GM12878 (cell line): ENCODE results near the gene ARHGEF33. TPM values are rescaled to one million over a fixed set of nuclear protein-coding genes. Genes with fewer than 3 reads are reported as not detected.

Source experiments
- ATAC-seq: fragments of 200-7000 bp; cut with Tn5 transposase; 3 replicates; pipeline ENCODE4 v1.9.1; 2020; ENCODE audit warnings: mild to moderate bottlenecking, moderate library complexity
- BruUV-seq: library from RNA; stranded (reverse); fragments of 400-500 nt; replicated peaks from 2 replicates; lab custom pipeline; 2021; lab: Mats Ljungman, UMichigan
- CTCF ChIA-PET: fragments of 300-600 bp; sonication (Branson Sonifier 250); formaldehyde crosslinking; extraction: SDS; loops from one replicate; lab custom pipeline; 2021; ENCODE audit warnings: inconsistent platforms; lab: Yijun Ruan, JAX
- POLR2A ChIA-PET: fragments of 350-600 bp; formaldehyde crosslinking; extraction: SDS; loops from one replicate; lab custom pipeline; 2021; ENCODE audit warnings: inconsistent platforms; lab: Charles Lee
- RAD21 ChIA-PET: fragments of 300-600 bp; sonication (Branson Sonifier 250); formaldehyde crosslinking; loops from one replicate; lab custom pipeline; 2023; ENCODE audit warnings: antibody characterized with exemption; ENCODE audit not compliant: unreplicated experiment; lab: Charles Lee
- SMC1A ChIA-PET: fragments of 300-600 bp; sonication (Branson Sonifier 250); formaldehyde crosslinking; loops from one replicate; lab custom pipeline; 2023; ENCODE audit not compliant: unreplicated experiment, uncharacterized antibody; lab: Charles Lee
- DNase-seq: peaks from one replicate; pipeline ENCODE4 v3.0.0-alpha.2; 2011; ENCODE audit warnings: low read depth, low spot score
- FAIRE-seq: peaks from 3 replicates; lab custom pipeline; 2011; peaks lifted over from hg19 to GRCh38; lab: Jason Lieb, UNC
- H2AFZ ChIP-seq: 2 replicates; pipeline ENCODE4 v1.6.0; 2011; ENCODE audit warnings: low read depth, low read length, control low read depth; ENCODE audit not compliant: control insufficient read depth
- H3K27ac ChIP-seq: 2 replicates; pipeline ENCODE4 v1.5.1; 2011; ENCODE audit warnings: control low read depth; ENCODE audit not compliant: control insufficient read depth, insufficient read depth
- H3K27me3 ChIP-seq, 2 experiments: replicated peaks in 1 of 2; 2 replicates each; pipeline versions ENCODE4 v1.6.0 to v1.6.1; 2011; ENCODE audit warnings: low read length in 1 of 2; ENCODE audit not compliant: control insufficient read depth in 2 of 2, insufficient read depth in 2 of 2
- H3K36me3 ChIP-seq, 2 experiments: 2 replicates each; pipeline ENCODE4 v1.5.1; 2011; ENCODE audit warnings: low read length in 1 of 2; ENCODE audit not compliant: control insufficient read depth in 2 of 2, insufficient read depth in 2 of 2
- H3K4me1 ChIP-seq: 2 replicates; pipeline ENCODE4 v1.6.1; 2011; ENCODE audit warnings: mild to moderate bottlenecking, low read length, moderate library complexity, mixed read lengths; ENCODE audit not compliant: control insufficient read depth, insufficient read depth
- H3K4me2 ChIP-seq: 2 replicates; pipeline ENCODE4 v1.6.0; 2011; ENCODE audit warnings: control low read depth; ENCODE audit not compliant: control insufficient read depth, insufficient read depth
- H3K4me3 ChIP-seq: fragments of 200-600 bp; sonication (generic); 2 replicates; pipeline ENCODE4 v1.5.1; 2016
- H3K79me2 ChIP-seq: 2 replicates; pipeline ENCODE4 v1.6.0; 2011; ENCODE audit warnings: low read length; ENCODE audit not compliant: control insufficient read depth, insufficient read depth
- H3K9ac ChIP-seq: 2 replicates; pipeline ENCODE4 v1.8.0; 2011; ENCODE audit warnings: low read length, control low read depth, mixed read lengths; ENCODE audit not compliant: control insufficient read depth, insufficient read depth
- H3K9me3 ChIP-seq: replicated peaks from 3 replicates; pipeline ENCODE4 v1.5.1; 2011; ENCODE audit warnings: mild to moderate bottlenecking, low read length; ENCODE audit not compliant: control insufficient read depth, insufficient read depth
- H4K20me1 ChIP-seq: 2 replicates; pipeline ENCODE4 v1.6.0; 2011; ENCODE audit not compliant: control insufficient read depth, insufficient read depth
- ATF3 ChIP-seq: IDR thresholded peaks from 2 replicates; pipeline ENCODE4 v1.6.1; 2011; ENCODE audit warnings: low read depth, mild to moderate bottlenecking, low read length, moderate library complexity, borderline replicate concordance; ENCODE audit errors: extremely low read depth
- CBX3 ChIP-seq: fragments of 200-600 bp; sonication (generic); IDR thresholded peaks from 2 replicates; pipeline ENCODE4 v1.6.1; 2016; ENCODE audit warnings: low read depth, borderline replicate concordance
- CREM ChIP-seq: IDR thresholded peaks from 2 replicates; pipeline ENCODE4 v1.6.1; 2014; ENCODE audit warnings: antibody characterized with exemption, low read depth
- GATAD2B ChIP-seq: fragments of 450-650 bp; conservative IDR thresholded peaks from 2 replicates; pipeline ENCODE4 v1.6.1; 2017; ENCODE audit warnings: low read depth, mild to moderate bottlenecking, moderate library complexity
- HDAC2 ChIP-seq: fragments of 200-600 bp; sonication (generic); IDR thresholded peaks from 2 replicates; pipeline ENCODE4 v1.6.1; 2017
- HDAC6 ChIP-seq: fragments of 200-600 bp; sonication (generic); IDR thresholded peaks from one replicate; pipeline ENCODE4 v1.8.0; 2017; ENCODE audit warnings: antibody characterized with exemption; ENCODE audit not compliant: unreplicated experiment
- HDGF ChIP-seq: fragments of 450-650 bp; IDR thresholded peaks from 2 replicates; pipeline ENCODE4 v1.6.1; 2016; ENCODE audit warnings: antibody characterized with exemption
- IRF4 ChIP-seq: IDR thresholded peaks from 2 replicates; pipeline ENCODE4 v1.6.1; 2011; ENCODE audit warnings: low read depth, low read length
- IRF5 ChIP-seq: fragments of 450-650 bp; IDR thresholded peaks from 2 replicates; pipeline ENCODE4 v1.6.1; 2017; ENCODE audit warnings: borderline replicate concordance
- MEF2B ChIP-seq: fragments of 450-650 bp; IDR thresholded peaks from 2 replicates; pipeline ENCODE4 v1.6.1; 2018; ENCODE audit warnings: mild to moderate bottlenecking, moderate library complexity; ENCODE audit not compliant: partially characterized antibody, poor library complexity, severe bottlenecking
- NFIC ChIP-seq: IDR thresholded peaks from 2 replicates; pipeline ENCODE4 v1.6.1; 2012; ENCODE audit warnings: low read depth, mild to moderate bottlenecking, inconsistent platforms, low read length, moderate library complexity
- NFYA ChIP-seq: IDR thresholded peaks from 2 replicates; pipeline ENCODE4 v1.6.1; 2011; ENCODE audit warnings: low read depth, mild to moderate bottlenecking, low read length, improper control_type of control experiment, borderline replicate concordance
- POLR2AphosphoS2 ChIP-seq: IDR thresholded peaks from 2 replicates; pipeline ENCODE4 v1.6.1; 2011; ENCODE audit warnings: low read depth, mild to moderate bottlenecking, low read length, improper control_type of control experiment, moderate library complexity
- POLR2AphosphoS5 ChIP-seq: IDR thresholded peaks from 2 replicates; pipeline ENCODE4 v1.6.1; 2011; ENCODE audit warnings: mild to moderate bottlenecking, low read length, inconsistent platforms
- RAD21 ChIP-seq: IDR thresholded peaks from 2 replicates; pipeline ENCODE4 v1.6.1; 2011; ENCODE audit warnings: mild to moderate bottlenecking, low read depth, low read length, moderate library complexity; ENCODE audit not compliant: insufficient read depth
- YBX1 ChIP-seq: fragments of 450-650 bp; IDR thresholded peaks from 2 replicates; pipeline ENCODE4 v1.6.1; 2016; ENCODE audit warnings: antibody characterized with exemption
- in situ Hi-C: fragments of 300-500 bp; cut with MboI; formaldehyde crosslinking; loops from 9 replicates; pipeline ENCODE4 v1.14.3; 2018; ENCODE audit warnings: mixed read lengths
- intact Hi-C: fragments of 100-400 bp; cut with micrococcal nuclease; formaldehyde crosslinking; loops from one replicate; pipeline ENCODE4 v1.14.2; 2022; ENCODE audit not compliant: unreplicated experiment
- polyA plus RNA-seq, 11 experiments: library from polyadenylated mRNA; depleted of rRNA in 4 of 11; unstranded in 6 of 11; stranded (reverse) in 5 of 11; fragments of >200 nt; fragmentation: Nextera tagmentation in 4 of 11; fragmentation: Illumina TruSeq in 1 of 11; extraction: Ambion mirVana in 4 of 11; extraction: Trizol in 1 of 11; gene quantifications; 1 replicate in 1 of 11; 2 replicates in 10 of 11; pipeline versions ENCODE4 v1.2.1 to v1.2.3, GENCODE V29; 2011 to 2016; ENCODE audit warnings: inconsistent platforms in 2 of 11, missing spikeins in 2 of 11, low read depth in 1 of 11
- total RNA-seq, 4 experiments: library from RNA; depleted of rRNA in 3 of 4; stranded (reverse); fragments of >200 nt in 3 of 4; fragmentation: Illumina TruSeq in 1 of 4; extraction: Trizol in 1 of 4; gene quantifications; 2 replicates each; pipeline versions ENCODE4 v1.2.1 to v1.2.3, GENCODE V29; 2013 to 2021

The ARHGEF33 gene
- total and polyA plus RNA-seq, 10 of the 15 experiments (the other 5 are each of a cell fraction or from before 2014, with no cell fraction given) = 0.01 to 0.08 (median 0.05) TPM; not detected in 4

GRCh38 chr2:38892819-38893218, 3.1 kb downstream of the ARHGEF33 start:
- ChIA-PET CTCF (no interaction called here), SMC1A (interaction anchor here (1.1 kb wide), 1 partner anchor 10 kb away, joined by 3 read pairs; no protein-coding TSS in a partner anchor)
- FAIRE-seq = no peak

More at GRCh38 chr2:38892819-38893218, 3.1 kb downstream of the ARHGEF33 start:
- TF ChIP-seq YBX1 (no peak), NFYA (no peak), HDAC2 (no peak), RAD21 (no peak), GATAD2B (no peak), POLR2AphosphoS5 (no peak), IRF5 (no peak), ATF3 (no peak), IRF4 (no peak), POLR2AphosphoS2 (no peak), HDAC6 (no peak), CREM (no peak), CBX3 (no peak), HDGF (no peak), MEF2B (no peak), NFIC (no peak)
- intact Hi-C loops = no loop called here
- Histone ChIP-seq H3K4me2 (no peak overlapping the region), H3K4me1 (no peaks in the 10 kb centered on the region), H3K79me2 (no peaks in the 10 kb centered on the region), H3K27ac (no peak overlapping the region), H3K9me3 (no peaks in the 10 kb centered on the region), H3K4me3 (no peak overlapping the region), H3K27me3 (no peaks in the 10 kb centered on the region), H3K9ac (no peak overlapping the region), H3K36me3 (no peaks in the 10 kb centered on the region), H4K20me1 (no peaks in the 10 kb centered on the region), H2AFZ (no peak overlapping the region)
- no TSS peak for BruUV-seq
- no peak for DNase-seq
- POLR2A ChIA-PET = interaction anchor here (0.6 kb wide), 2 partner anchors 13 to 83 kb away, joined by 3 read pairs; no protein-coding TSS in a partner anchor
- RAD21 ChIA-PET = no interaction called here
- ATAC-seq = no peak
- in situ Hi-C loops = no loop called here
